Muscle of back (tissue), 11 donors: ENCODE data around the gene SERPINA10. TPM values are rescaled to one million over a fixed set of nuclear protein-coding genes. Genes with fewer than 3 reads are reported as not detected.
"Not testable (repeated sequence)": the region's sequence is repeated elsewhere in the genome, so short reads cannot be mapped to it uniquely, and the experiment has no call there.

ENCODE experiments used
- DNase-seq, 3 donors: peaks; one replicate each; pipeline versions ENCODE4 v3.0.0 to v3.0.0-alpha.2; 2013
- polyA plus RNA-seq, 10 donors: library from polyadenylated mRNA; unstranded; fragments of 120-200 nt; gene quantifications; one replicate each; pipeline ENCODE4 v1.2.1, GENCODE V29; 2013; ENCODE audit not compliant: insufficient read length in 10 of 10

Gene SERPINA10
- polyA plus RNA-seq, 10 donors, result 0.06 to 0.07 TPM; not detected in 8

- no peak for DNase-seq
Observed at GRCh38 chr14:94285158-94285557, 7.9 kb downstream of the SERPINA10 start.

GRCh38 chr14:94284221-94284620 is 8.8 kb downstream of the SERPINA10 start:
- peak in 1 of 3 donors; percentile 11 for DNase-seq

GRCh38 chr14:94282991-94283723 is 9.9 kb downstream of the SERPINA10 start:
- DNase-seq, result no peak

GRCh38 chr14:94278731-94279130 is 14.3 kb downstream of the SERPINA10 start:
- DNase-seq, result peak in 1 of 3 donors; percentile 17

GRCh38 chr14:94276898-94277561 is 16.0 kb downstream of the SERPINA10 start:
- DNase-seq, result not testable (repeated sequence)

GRCh38 chr14:94269156-94269555 is 23.9 kb downstream of the SERPINA10 start:
- DNase-seq, result no peak

GRCh38 chr14:94268582-94268981 is 24.5 kb downstream of the SERPINA10 start:
- not testable (repeated sequence) for DNase-seq

- DNase-seq, result no peak
Observed at GRCh38 chr14:94267352-94267751, 25.7 kb downstream of the SERPINA10 start.

GRCh38 chr14:94264195-94264594 is 28.9 kb downstream of the SERPINA10 start:
- DNase-seq, result not testable (repeated sequence)

GRCh38 chr14:94244182-94244581 is 48.9 kb downstream of the SERPINA10 start:
- no peak for DNase-seq

- DNase-seq, result no peak
Observed at GRCh38 chr14:94239406-94239805, 53.7 kb downstream of the SERPINA10 start.

- no peak for DNase-seq
Observed at GRCh38 chr14:94237983-94238382, 55.1 kb downstream of the SERPINA10 start.

GRCh38 chr14:94237046-94237445 is 56.0 kb downstream of the SERPINA10 start:
- no peak for DNase-seq

Other genes with a start within 250 kb of the SERPINA10 start
- 100 to 1,000 TPM in 1 of 10 donors, 10 to 100 TPM in 9; 81.4 to 111 (median 87.2) TPM for gene DDX24, start 212.1 kb downstream of the SERPINA10 start, polyA plus RNA-seq
- 10 to 100 TPM; 11.1 to 17.5 (median 14.8) TPM for gene IFI27L1, start 212.0 kb downstream of the SERPINA10 start, polyA plus RNA-seq
- gene IFI27, start 182.5 kb downstream of the SERPINA10 start, polyA plus RNA-seq, result 1 to 10 TPM; 2.4 to 6.7 (median 3.6) TPM
- 10 to 100 TPM; 11.0 to 21.9 (median 15.0) TPM for gene IFI27L2, start 163.7 kb downstream of the SERPINA10 start, polyA plus RNA-seq
- under 1 TPM; 0.07 to 0.90 (median 0.24) TPM for gene PPP4R4, start 118.9 kb downstream of the SERPINA10 start, polyA plus RNA-seq
- not detected for gene SERPINA6, start 30.1 kb upstream of the SERPINA10 start, polyA plus RNA-seq
- not detected for gene SERPINA2, start 73.4 kb upstream of the SERPINA10 start, polyA plus RNA-seq
- 10 to 100 TPM in 1 of 10 donors, 1 to 10 TPM in 4, under 1 TPM in 5; 0.40 to 13.3 (median 0.92) TPM for gene SERPINA1, start 95.3 kb upstream of the SERPINA10 start, polyA plus RNA-seq
- gene SERPINA11, start 159.5 kb upstream of the SERPINA10 start, polyA plus RNA-seq, result not detected
- not detected for gene SERPINA9, start 182.9 kb upstream of the SERPINA10 start, polyA plus RNA-seq
- gene SERPINA12, start 216.2 kb upstream of the SERPINA10 start, polyA plus RNA-seq, result not detected